Sciatic nerve (tissue), 2 donors: ENCODE data around the gene PIGU. TPM values are rescaled to one million over a fixed set of nuclear protein-coding genes. Genes with fewer than 3 reads are reported as not detected.
A peak's percentile ranks its signal among the peaks of the same experiment; 100 is the strongest.

ENCODE experiments used
- ATAC-seq: fragments of 200-7000 bp; cut with Tn5 transposase; one replicate; pipeline ENCODE4 v1.9.1; 2020; ENCODE audit warnings: mild to moderate bottlenecking, moderate library complexity
- DNase-seq: peaks from one replicate; pipeline ENCODE4 v3.0.0-alpha.2; 2020; ENCODE audit warnings: low spot score
- intact Hi-C: fragments of 100-400 bp; cut with DNase I; formaldehyde crosslinking; loops from one replicate; pipeline ENCODE4 v1.14.2; 2022
- total RNA-seq: library from RNA; stranded (reverse); fragmentation: NEBNext Ultra II Directional; extraction: Animal tissue kit (Norgen Biotek cat#: 25700); gene quantifications from one replicate; pipeline ENCODE4 v1.2.1, GENCODE V29; 2021
- donor health status: DM: no; HTN: no; CAD: no.
- donor health status: DM: no; HTN: no; CAD: no.

PIGU gene
- total RNA-seq, 1 donor from 2014 or later: 28.2 TPM

GRCh38 chr20:34709044-34709830, 32.3 kb upstream of the PIGU start:
- ATAC-seq: peak; percentile 90
- intact Hi-C loops: loop anchor here (10.0 kb wide), 1 partner anchor 124 kb away; no protein-coding TSS in a partner anchor

GRCh38 chr20:34708621-34709043, 31.7 kb upstream of the PIGU start:
- DNase-seq (peak; percentile 79), ATAC-seq (peak; percentile 40)
- intact Hi-C loops: loop anchor here (10.0 kb wide), 1 partner anchor 124 kb away; no protein-coding TSS in a partner anchor

More at GRCh38 chr20:34709044-34709830, 32.3 kb upstream of the PIGU start:
- peak; percentile 94 for DNase-seq

DNA sequence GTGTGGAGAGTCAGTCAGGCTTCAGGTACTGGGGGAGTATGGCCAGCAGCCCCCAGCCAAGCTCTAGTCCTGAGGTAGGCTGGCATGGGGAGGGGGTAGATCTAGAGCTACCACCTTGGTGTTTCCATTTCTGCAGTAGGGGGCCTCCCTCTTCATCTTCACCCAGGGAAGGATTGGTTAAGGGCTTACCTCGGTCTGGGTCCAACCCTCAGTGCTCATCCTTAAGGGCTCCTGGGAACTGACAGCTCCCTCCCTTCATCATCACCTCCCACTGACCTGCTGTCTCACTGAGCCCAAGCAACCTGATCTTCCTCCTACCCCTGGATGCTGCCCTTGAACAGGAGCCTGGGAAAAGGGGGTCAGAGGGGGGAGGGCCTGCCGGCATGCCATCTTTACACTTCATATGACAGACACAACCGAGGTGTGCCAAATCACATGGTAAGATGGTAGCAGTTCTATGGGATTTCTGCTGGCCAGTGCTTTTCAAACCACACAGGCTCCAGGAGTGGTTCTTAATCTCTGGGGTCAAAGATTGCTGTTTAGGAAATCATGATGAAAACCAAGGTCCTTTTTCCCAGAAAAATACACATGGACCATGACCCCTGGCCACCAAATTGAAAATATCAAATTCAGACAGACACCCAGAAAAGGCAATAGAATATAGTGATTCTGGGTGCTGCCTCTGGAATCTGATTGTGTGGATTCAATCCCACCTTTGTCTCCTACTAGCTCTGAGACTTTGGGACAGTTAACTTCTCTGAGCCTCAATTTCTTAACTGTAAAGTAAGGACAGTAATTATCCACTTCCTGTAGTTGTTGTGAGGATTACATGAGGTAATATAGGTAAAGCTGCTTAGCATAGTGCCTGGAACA, 30.3 kb upstream of the PIGU start:
- DNase-seq: peak; percentile 47
- intact Hi-C loops: loop anchor here (10.0 kb wide), 1 partner anchor 122 kb away; no protein-coding TSS in a partner anchor

GRCh38 chr20:34706302-34706875, 29.5 kb upstream of the PIGU start:
- ATAC-seq: no peak

More for the DNA sequence above, 30.3 kb upstream of the PIGU start:
- ATAC-seq: no peak

DNA sequence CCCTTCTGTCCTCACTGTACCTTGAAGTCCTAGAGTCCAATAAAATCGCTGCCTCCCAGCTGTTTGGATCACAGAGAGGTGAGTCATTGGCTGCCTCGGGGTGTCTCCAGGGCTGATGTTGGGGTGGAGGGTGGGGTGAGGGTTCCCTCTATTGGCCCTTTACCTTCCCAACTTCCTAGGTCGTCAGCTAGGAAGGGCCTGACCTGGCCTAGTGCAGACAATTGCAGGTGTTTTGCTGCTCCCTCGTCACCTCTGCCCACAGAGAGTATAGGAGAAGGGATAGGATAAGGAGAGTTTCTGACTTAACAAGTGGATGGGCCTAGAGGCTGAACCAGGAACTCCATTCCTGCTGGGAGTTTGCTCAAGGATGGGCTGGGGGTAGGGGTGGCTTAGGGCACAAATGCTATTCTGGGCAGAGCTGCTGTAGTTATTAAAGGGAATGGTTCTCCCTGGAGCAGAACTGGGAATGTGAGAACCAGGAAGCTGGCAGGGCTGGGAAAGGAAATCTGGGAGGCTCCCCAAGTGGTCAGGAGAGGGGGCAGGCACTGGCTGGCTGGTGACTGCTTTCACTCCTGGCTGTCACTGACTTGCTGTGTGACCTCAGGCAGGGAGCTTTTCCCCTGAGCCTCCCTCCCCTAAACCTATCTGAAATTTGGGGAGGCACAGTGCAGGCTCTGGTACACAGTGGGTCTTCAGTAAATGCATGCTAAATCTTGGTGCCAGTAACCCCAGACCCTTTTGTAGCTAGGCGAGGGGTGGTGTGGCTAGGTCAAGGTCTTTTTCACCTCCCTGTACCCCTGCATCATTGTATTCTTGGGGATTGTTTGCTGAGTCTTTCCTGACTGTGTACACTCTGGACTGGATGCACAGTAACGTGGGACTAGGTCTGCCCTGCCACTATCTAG, 28.8 kb upstream of the PIGU start:
- intact Hi-C loops: loop anchor here (10.0 kb wide), 1 partner anchor 121 kb away; no protein-coding TSS in a partner anchor
- ATAC-seq: no peak
- DNase-seq: peak; percentile 52

More at GRCh38 chr20:34706302-34706875, 29.5 kb upstream of the PIGU start:
- DNase-seq: peak; percentile 18
- intact Hi-C loops: loop anchor here (10.0 kb wide), 1 partner anchor 122 kb away; no protein-coding TSS in a partner anchor

- no peak for ATAC-seq
- intact Hi-C loops: loop anchor here (10.0 kb wide), 1 partner anchor 120 kb away; no protein-coding TSS in a partner anchor
- DNase-seq: no peak
Measured at GRCh38 chr20:34705008-34705396, 28.1 kb upstream of the PIGU start.

- peak; percentile 95 for DNase-seq
- peak; percentile 81 for ATAC-seq
- intact Hi-C loops: loop anchor here (10.0 kb wide), 1 partner anchor 120 kb away; no protein-coding TSS in a partner anchor
Measured at GRCh38 chr20:34704177-34705007, 27.5 kb upstream of the PIGU start, which contains the start of gene TP53INP2. Gene TP53INP2 (plus strand): TSS chr20:34704344. CDS start chr20:34708740, 4,396 bp downstream.

- intact Hi-C loops: loop anchor here (10.0 kb wide), 1 partner anchor 119 kb away; no protein-coding TSS in a partner anchor
- ATAC-seq (peak; percentile 5), DNase-seq (no peak)
Measured at GRCh38 chr20:34703424-34704176, 26.7 kb upstream of the PIGU start.

DNA sequence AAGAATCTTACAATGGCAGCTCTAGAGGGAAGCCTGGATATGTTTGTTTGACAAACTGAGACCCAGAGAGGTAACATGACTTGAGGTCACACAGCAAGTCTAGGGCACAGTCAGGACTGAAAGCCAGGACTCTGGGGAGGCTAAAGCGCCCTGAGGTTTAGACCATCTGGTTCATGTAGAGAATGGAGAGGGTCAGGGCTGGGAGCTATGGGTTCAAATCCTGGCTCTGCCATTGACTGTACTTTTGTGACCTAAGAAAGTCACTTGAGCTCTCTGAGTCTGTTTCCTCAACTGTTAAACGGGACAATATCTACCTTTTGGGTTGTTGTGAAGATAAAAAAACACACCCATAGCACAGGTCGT, 26.1 kb upstream of the PIGU start:
- ATAC-seq (no peak), DNase-seq (peak; percentile 12)
- intact Hi-C loops: loop anchor here (10.0 kb wide), 1 partner anchor 118 kb away; no protein-coding TSS in a partner anchor

DNA sequence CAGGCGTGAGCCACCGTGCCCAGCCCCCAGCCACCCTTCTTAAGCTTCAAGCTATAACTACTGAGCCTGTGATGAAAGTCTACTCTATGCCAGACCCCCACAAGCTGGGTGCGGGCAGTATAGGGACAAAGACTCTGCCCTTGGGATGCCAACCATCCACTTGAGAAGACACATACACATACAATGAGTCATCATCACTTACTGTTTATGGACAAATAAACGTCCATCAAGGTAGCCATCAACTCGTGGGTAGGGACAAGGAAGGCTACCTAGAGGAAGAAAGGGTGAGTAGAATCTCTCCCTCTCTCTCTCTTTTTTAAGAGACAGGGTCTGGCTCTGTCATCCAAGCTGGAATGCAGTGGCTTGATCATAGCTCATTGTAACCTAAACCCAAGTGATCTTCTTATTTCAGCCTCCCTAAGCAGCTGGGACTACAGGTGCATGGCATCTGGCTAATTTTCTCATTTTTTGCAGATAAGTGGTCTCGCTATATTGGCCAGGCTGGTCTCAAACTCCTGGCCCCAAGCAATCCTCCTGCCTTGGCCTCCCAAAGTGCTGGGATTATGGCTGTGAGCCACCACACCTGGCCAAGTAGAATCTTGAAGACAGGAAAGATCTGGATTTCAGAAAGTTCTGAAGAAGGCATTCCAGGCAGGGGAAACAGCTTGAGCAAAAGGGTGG, 24.7 kb upstream of the PIGU start:
- intact Hi-C loops: loop anchor here (10.0 kb wide), 1 partner anchor 117 kb away; no protein-coding TSS in a partner anchor
- ATAC-seq: no peak

DNA sequence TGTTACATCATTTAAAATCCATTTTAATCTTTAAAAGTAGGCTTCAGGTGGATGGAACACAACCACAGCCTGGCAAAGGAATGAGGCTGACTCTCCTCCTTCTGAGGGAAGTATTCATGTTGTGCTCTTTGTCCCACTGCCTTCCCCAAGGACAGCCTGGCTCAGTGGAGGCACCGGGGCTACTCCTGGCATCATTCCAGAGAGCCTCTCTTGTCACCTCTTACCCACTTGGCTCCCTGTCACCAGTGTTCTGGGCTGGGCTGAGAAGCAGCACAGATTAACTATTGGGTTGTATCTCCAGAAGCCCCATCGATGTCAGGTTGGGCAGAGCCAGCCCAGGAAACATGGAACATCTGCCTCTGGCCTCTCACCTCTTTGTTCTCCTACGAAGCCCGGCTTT, 16.5 kb upstream of the PIGU start:
- intact Hi-C loops: no loop called here
- peak; percentile 34 for ATAC-seq
- no peak for DNase-seq

More for the DNA sequence above, 24.7 kb upstream of the PIGU start:
- DNase-seq: peak; percentile 37

DNA sequence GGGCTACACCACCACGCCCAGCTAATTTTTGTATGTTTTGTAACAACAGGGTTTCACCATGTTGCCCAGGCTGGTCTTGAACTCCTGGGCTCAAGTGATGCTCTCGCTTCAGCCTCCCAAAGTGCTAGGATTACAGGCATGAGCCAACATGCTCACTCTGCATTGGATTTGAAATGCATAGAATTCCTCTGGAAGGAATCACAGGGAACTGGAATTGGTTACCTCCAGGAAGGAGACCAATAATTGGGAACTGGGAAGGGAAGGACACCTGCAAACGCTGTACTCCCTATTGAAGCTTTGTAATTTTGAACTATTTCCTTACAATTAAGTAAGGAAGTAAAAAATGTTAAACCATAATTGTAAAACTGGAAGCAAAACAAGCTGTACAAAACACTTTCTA, 14.9 kb upstream of the PIGU start:
- DNase-seq: no peak
- intact Hi-C loops: no loop called here
- no peak for ATAC-seq

GRCh38 chr20:34689486-34689885, 12.6 kb upstream of the PIGU start:
- ATAC-seq (no peak), DNase-seq (no peak)

DNA sequence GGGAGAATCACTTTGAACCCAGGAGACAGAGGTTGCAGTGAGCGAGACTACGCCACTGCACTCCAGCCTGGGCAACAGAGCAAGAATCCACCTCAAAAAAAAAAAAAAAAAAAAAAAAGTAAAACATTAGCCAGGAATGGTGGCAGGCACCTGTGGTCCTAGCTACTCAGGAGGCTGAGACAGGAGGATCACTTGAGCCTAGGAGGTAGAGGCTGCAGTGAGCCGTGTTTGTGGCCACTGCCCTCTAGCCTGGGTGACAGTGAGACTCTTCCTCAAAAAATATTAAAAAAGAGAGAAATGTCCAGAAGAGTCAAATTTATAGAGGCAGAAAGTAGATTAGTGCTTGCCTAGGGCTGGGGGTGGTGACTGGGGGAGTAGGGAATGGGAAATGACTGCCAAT, 6.8 kb upstream of the PIGU start:
- intact Hi-C loops: no loop called here
- DNase-seq (peak; percentile 3), ATAC-seq (no peak)

More at GRCh38 chr20:34689486-34689885, 12.6 kb upstream of the PIGU start:
- intact Hi-C loops: no loop called here

DNA sequence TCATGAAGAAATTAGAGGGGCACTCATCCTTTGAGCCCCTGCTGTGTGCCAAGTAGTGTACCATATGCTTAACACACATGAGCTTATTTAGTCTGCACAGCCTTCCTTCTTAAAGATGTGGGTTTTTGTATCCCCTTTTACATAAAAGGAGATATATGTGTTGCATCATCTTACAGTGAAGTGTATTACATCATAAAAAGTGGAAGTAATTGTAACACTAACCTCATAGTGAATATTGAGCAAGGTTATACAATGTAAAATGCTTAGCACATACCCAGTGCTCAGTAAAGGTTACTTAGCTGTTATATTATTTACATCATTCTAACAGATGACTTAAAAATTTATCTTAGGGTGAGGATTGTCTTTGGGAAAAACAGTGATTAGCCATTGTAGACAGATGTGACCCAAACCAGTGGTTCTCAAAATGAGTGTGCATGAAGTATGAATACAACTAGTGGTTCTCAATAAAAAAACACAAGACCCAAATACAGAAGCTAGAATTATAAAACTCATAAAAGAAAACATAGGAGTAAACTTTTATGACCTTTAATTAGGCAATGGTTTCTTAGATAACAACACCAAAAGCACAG, 3.8 kb upstream of the PIGU start:
- intact Hi-C loops: no loop called here
- ATAC-seq (no peak), DNase-seq (no peak)
